Activated CD4-positive, alpha-beta T cell treated with anti-CD3 and anti-CD28 coated beads, Interleukin-2, amount 10 ng/mL, durations not matched to agents 24 days and 14 days (primary cell): ENCODE measurements around the gene ATF4. TPM values are rescaled to one million over a fixed set of nuclear protein-coding genes. Genes with fewer than 3 reads are reported as not detected.
"Not testable (repeated sequence)": the region's sequence is repeated elsewhere in the genome, so short reads cannot be mapped to it uniquely, and the experiment has no call there.

Experiments used
- DNase-seq: peaks from one replicate; pipeline ENCODE4 v3.0.0; 2022
- H3K27ac Mint-ChIP-seq: one replicate; pipeline ENCODE4 v1.8.0; 2022; ENCODE audit warnings: mild to moderate bottlenecking, mixed read lengths
- H3K27me3 Mint-ChIP-seq: one replicate; pipeline ENCODE4 v1.8.0; 2022; ENCODE audit warnings: mixed read lengths
- H3K36me3 Mint-ChIP-seq: one replicate; pipeline ENCODE4 v1.8.0; 2022; ENCODE audit warnings: low read depth, mild to moderate bottlenecking, mixed read lengths
- H3K4me1 Mint-ChIP-seq: one replicate; pipeline ENCODE4 v1.8.0; 2021; ENCODE audit warnings: mixed read lengths
- H3K4me3 Mint-ChIP-seq: one replicate; pipeline ENCODE4 v1.8.0; 2022; ENCODE audit warnings: mild to moderate bottlenecking, moderate library complexity, mixed read lengths
- H3K9me3 Mint-ChIP-seq: one replicate; pipeline ENCODE4 v1.8.0; 2021; ENCODE audit warnings: mixed read lengths
- intact Hi-C: fragments of 100-400 bp; cut with micrococcal nuclease; formaldehyde crosslinking; loops from one replicate; pipeline ENCODE4 v1.15.1; 2023
- total RNA-seq: library from RNA; stranded (reverse); gene quantifications from 2 replicates; pipeline ENCODE4 v1.2.3, GENCODE V29; 2022

The ATF4 gene
- total RNA-seq, 1 donor from 2014 or later: 392 TPM

DNA sequence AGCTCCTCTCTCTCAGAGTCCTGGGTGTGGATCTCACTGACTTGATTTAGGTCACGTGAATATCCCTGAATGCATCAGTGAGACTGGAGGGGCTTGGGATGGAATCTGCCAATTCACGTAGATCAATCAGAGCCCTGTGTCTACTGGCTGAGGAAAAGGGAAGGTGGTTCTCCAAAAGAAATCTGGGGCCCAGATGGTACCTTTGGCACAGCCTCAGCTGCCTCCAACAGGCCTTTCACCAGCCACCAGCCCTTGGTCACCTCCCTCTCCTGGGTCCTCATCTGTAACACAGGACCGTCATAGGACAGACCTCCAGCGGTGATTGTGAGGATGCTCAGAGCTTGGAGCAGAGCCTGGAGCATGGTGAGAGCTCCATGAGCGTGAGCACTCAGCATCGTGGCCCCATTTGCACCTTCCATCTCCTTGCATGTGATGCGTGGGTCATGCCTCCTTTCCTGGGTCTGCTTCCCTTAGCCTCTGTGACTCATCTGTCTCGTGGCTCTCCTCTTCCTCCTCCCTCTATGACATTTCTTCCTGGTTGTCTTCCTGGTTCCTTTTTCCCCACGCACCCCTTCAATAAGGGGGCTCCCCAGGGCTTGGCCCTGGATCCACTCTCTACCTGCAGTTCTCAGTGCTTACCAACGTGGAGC lies 25.8 kb upstream of the ATF4 start:
- intact Hi-C loops: loop anchor here (5.0 kb wide), 1 partner anchor 97 kb away; the partner anchor contains the start of gene TAB1
- DNase-seq: no peak
- Mint-ChIP-seq H3K36me3 (no peaks in the 10 kb centered on the region), H3K4me1 (peaks cover 20% of the 10 kb centered on the region), H3K4me3 (no peak overlapping the region), H3K27ac (no peak overlapping the region), H3K27me3 (peaks cover 3% of the 10 kb centered on the region), H3K9me3 (no peaks in the 10 kb centered on the region)

DNA sequence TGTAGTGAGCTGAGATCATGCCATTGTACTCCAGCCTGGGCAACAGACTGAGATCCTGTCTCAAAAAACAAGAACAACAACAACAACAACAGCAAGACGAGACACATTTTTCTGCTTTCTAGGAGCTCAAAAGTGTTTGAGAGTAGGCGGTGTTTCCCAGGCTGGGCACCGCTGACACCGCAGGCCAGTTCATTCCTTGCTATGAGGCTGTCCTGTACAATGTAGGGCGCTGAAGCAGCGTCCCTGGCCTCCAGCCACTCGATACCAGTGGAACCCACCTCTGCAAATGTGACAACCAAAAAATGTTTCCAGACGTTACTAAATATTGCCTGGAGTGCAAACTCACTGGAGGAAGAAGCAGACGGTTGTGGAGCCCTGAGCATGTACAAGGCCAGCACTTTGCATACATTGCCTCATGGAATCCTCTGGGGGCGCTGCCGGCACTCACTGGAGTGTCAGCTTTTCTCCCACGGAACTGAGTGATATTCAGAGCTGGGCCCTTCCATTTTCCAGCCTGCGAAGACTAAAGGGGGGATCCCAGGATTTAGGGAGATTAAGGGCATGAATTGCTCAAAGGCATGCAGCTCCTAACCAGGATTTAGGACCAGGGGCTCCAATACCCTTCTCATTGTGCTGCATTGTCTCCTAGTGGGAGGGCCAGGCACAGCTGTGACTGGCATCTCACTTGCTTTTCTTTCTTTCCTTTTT lies 24.1 kb upstream of the ATF4 start:
- Mint-ChIP-seq H3K27me3 (peaks cover 3% of the 10 kb centered on the region), H3K36me3 (no peaks in the 10 kb centered on the region), H3K9me3 (no peaks in the 10 kb centered on the region), H3K27ac (no peak overlapping the region), H3K4me1 (peaks cover 16% of the 10 kb centered on the region), H3K4me3 (no peak overlapping the region)
- intact Hi-C loops: loop anchor here (1.0 kb wide), 1 partner anchor 34 kb away; no protein-coding TSS in a partner anchor
- DNase-seq: peak; percentile 88

DNA sequence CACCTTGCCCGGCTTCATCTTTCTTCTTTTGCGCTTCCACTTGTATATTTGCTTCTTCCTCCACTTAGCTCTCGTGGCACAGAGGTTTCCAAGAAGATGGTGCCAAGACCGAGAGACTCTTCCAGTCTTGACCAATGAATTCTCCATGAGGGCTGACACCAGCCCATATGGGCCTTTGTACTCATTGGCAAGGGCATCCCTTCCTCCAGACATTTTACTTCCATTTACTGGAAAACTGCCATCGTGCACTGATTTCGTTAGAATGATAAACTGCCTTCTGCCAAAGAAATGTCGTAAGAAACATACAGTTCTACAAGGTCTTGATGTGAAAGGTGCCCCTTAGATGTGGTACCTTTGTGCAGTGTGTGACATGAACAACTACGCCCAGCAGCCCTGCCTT lies 22.9 kb upstream of the ATF4 start:
- Mint-ChIP-seq H3K4me3 (no peak overlapping the region), H3K4me1 (peaks cover 22% of the 10 kb centered on the region), H3K9me3 (no peaks in the 10 kb centered on the region), H3K27ac (no peak overlapping the region), H3K27me3 (peaks cover 3% of the 10 kb centered on the region), H3K36me3 (peaks cover 3% of the 10 kb centered on the region)
- DNase-seq: no peak
- intact Hi-C loops: no loop called here

DNA sequence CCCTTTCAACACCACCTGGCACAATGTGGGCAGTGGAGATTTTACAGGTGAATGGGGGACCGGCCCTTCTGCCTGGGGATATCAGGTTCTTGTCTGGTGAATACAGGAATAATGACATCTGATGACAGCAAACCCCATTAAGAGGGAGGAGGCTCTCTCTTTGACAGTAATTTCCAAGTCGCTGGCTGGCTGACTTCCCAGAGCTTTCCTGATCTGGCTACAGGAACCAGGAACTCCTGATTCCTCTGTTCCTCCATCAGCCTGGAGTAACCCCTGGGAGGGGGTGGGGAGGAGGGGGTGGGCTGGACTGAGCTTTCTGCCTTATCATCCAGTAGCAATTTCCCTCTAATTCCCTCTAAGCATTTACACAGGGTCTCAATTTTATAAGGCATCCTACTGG lies 22.0 kb upstream of the ATF4 start:
- H3K4me1 Mint-ChIP-seq: peaks cover 18% of the 10 kb centered on the region
- peaks cover 3% of the 10 kb centered on the region for H3K27me3 Mint-ChIP-seq
- H3K4me3 Mint-ChIP-seq: no peak overlapping the region
- peaks cover 8% of the 10 kb centered on the region for H3K36me3 Mint-ChIP-seq
- no peaks in the 10 kb centered on the region for H3K9me3 Mint-ChIP-seq
- H3K27ac Mint-ChIP-seq: no peak overlapping the region
- intact Hi-C loops: no loop called here
- no peak for DNase-seq

DNA sequence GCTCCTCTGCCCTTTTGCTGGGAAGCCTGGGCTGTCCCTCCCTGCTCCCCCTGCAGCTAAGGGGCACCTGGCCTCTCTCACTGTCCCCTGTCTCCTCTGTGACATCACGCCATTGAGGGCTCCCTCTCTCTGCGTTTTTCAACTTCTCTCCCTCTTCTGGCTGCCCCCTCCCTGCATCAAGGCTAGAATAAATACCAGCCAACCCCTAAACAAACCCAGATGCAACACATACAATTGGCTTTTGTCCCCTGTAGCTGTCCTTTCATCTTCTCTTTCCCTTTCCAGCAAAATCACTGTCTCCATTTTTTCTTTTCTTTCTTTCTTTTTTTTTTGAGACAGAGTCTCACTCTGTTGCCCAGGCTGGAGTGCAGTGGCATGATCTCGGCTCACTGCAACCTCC lies 21.6 kb upstream of the ATF4 start:
- Mint-ChIP-seq H3K27me3 (peaks cover 3% of the 10 kb centered on the region), H3K27ac (no peak overlapping the region), H3K4me1 (peaks cover 20% of the 10 kb centered on the region), H3K36me3 (peaks cover 12% of the 10 kb centered on the region), H3K9me3 (no peaks in the 10 kb centered on the region), H3K4me3 (no peak overlapping the region)
- intact Hi-C loops: no loop called here
- no peak for DNase-seq

DNA sequence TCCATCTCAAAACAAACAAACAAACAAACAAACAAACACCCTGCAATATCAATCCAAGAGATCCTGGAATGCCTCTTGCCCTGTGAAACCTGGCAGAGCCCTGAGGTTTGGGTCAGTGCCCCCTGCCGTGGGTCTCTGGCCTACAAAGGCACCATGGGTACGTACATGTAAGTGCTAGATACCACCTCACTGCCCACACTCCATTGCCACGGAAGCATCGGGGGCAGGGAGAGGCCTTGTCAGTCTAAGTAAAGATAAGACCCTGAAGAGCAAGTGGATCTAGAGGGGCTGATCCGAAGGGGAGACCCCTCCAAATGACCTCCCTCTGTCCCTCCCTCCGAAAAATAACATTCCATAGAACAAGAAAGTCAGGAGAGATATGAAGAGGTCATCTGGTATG lies 20.3 kb upstream of the ATF4 start:
- intact Hi-C loops: loop anchor here (5.0 kb wide), 1 partner anchor 183 kb away; the partner anchor contains the start of gene RPL3
- DNase-seq: no peak
- peaks cover 22% of the 10 kb centered on the region for H3K36me3 Mint-ChIP-seq
- peaks cover 23% of the 10 kb centered on the region for H3K4me1 Mint-ChIP-seq
- H3K4me3 Mint-ChIP-seq: no peak overlapping the region
- peaks cover 3% of the 10 kb centered on the region for H3K27me3 Mint-ChIP-seq
- H3K27ac Mint-ChIP-seq: no peak overlapping the region
- no peaks in the 10 kb centered on the region for H3K9me3 Mint-ChIP-seq

DNA sequence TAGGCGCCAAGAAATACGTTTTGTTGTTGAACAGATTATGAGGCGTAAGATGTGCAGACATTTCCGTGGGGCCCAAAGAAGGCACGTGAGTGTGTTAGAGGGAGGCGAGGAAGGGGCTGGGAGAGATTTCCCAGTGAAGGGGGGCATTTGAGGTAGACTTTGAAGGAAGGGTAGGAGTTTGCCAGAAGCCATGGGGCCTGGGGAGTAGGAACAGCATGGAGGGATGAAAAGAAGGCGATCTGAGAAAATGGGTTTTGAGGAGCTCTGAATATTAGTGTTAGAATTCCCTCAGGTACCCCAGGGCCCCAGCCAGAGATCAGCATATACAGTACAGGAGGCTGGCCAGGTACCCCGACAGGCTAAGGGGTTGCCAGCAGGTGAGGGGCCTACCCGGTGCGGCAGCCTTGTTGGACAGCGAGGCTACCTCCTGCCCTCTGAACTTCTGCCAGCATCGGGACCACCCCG lies 18.7 kb upstream of the ATF4 start:
- H3K4me1 Mint-ChIP-seq: peaks cover 25% of the 10 kb centered on the region
- H3K36me3 Mint-ChIP-seq: peaks cover 36% of the 10 kb centered on the region
- H3K4me3 Mint-ChIP-seq: peak overlapping the region; percentile 100
- peaks cover 3% of the 10 kb centered on the region for H3K27me3 Mint-ChIP-seq
- no peaks in the 10 kb centered on the region for H3K9me3 Mint-ChIP-seq
- peak overlapping the region; percentile 98 for H3K27ac Mint-ChIP-seq
- no peak for DNase-seq
- intact Hi-C loops: loop anchor here (1.0 to 5.0 kb wide), 3 partner anchors 19 to 184 kb away; partner anchors contain the start of genes ATF4, RPL3 and RPS19BP1

DNA sequence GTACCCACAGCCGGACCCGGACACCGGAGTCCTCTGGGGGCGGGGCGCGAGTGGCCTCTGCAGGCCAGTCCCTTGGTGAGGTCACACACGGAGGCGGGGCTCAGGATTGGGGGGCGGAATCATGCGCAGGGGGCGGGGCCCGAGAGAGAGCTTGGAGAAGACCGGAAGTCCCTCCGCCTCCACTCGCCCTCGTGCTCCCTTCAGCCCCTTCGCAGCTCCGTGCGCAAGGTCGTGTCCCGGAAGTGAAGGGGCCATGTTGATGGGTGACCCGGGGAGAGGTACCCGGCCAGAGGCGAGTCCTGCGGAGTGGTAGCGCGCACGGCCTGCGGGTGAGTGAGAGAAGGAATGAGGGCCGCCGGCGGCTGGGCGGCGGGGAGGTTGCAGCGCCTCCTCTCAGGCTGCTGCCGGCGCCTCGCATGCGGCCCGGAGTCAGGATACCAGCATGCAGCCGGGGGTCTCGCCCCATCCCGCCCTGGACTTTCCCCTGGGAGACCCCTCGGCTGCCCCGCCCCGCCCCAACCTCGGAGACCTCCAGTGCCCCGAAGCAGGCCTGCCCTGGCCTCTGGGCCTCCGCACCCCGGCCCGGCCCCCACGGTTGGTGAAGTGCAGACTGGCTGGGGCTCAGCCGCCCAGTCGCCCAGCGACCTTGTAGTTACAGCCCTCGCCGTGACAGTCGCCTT lies 18.1 kb upstream of the ATF4 start, which contains the start of gene MIEF1:
Gene MIEF1, plus strand, starts transcription at position 182 of the 680 bp plus-strand sequence. CDS start 9,005 bp downstream, outside the sequence.
- peaks cover 40% of the 10 kb centered on the region for H3K36me3 Mint-ChIP-seq
- peak; percentile 97 for DNase-seq
- H3K27ac Mint-ChIP-seq: peak within 1 kb of the TSS; percentile 98
- peak within 1 kb of the TSS; percentile 100 for H3K4me3 Mint-ChIP-seq
- intact Hi-C loops: loop anchor here (1.0 to 5.0 kb wide), 3 partner anchors 18 to 185 kb away; partner anchors contain the start of genes ATF4, RPL3 and RPS19BP1
- H3K4me1 Mint-ChIP-seq: peaks cover 25% of the 10 kb centered on the region
- no peaks in the 10 kb centered on the region for H3K9me3 Mint-ChIP-seq
- peaks cover 3% of the 10 kb centered on the region for H3K27me3 Mint-ChIP-seq

DNA sequence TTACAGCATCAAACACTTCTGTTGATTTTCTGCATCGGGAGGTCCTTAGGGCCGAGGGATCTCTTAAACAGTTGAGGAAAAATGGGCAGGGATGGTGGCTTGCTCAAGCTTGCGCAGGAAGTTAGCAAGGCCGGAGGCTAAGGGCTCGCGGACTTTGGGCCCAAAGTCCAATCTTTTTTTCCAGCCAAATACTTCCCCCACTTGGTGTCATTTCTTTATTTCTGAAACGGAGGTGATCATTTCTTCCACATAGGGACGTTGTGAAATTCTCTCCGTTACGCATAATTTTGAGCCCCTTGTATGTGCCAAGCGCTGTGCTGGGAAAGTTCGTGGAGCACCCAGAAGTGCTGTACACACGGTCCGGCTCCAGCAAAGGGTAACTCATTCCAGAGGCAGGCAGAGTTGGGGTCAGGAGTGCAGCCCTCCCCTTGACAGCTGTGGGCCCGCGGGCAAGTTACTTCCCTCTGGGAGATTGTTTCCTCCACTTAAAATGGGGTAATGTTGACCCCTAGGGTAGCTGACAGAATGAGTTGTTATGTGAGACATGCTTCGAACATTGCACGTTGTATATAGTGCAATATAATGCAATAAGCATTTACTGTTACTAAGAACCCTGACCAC lies 17.5 kb upstream of the ATF4 start:
- peaks cover 3% of the 10 kb centered on the region for H3K27me3 Mint-ChIP-seq
- H3K27ac Mint-ChIP-seq: peak overlapping the region; percentile 80
- H3K4me3 Mint-ChIP-seq: peak overlapping the region; percentile 100
- H3K4me1 Mint-ChIP-seq: peaks cover 25% of the 10 kb centered on the region
- intact Hi-C loops: loop anchor here (1.0 to 5.0 kb wide), 3 partner anchors 17 to 186 kb away; partner anchors contain the start of genes ATF4, RPL3 and RPS19BP1
- DNase-seq: no peak
- no peaks in the 10 kb centered on the region for H3K9me3 Mint-ChIP-seq
- H3K36me3 Mint-ChIP-seq: peaks cover 41% of the 10 kb centered on the region

DNA sequence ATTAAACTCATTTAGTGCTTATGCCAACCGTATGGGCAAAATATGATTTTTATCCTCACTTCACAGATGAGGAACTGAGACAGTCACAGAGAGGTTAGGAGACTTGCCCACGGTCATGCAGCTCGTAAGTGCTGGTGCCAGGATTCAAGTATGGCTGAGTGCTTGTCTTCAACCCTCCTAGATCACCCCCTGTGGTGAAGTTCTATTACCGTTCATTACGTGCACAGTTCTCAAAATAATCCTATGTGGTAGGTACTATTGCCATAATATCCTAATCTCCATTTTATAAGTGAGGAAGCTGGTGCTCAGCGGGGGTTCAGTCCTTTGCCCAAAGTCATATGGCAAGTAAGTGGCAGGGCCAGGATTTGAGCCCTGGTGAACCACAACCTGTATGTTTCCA lies 16.7 kb upstream of the ATF4 start:
- H3K27ac Mint-ChIP-seq: peak overlapping the region; percentile 62
- H3K36me3 Mint-ChIP-seq: peaks cover 46% of the 10 kb centered on the region
- H3K9me3 Mint-ChIP-seq: no peaks in the 10 kb centered on the region
- H3K4me3 Mint-ChIP-seq: peak overlapping the region; percentile 100
- no peaks in the 10 kb centered on the region for H3K27me3 Mint-ChIP-seq
- H3K4me1 Mint-ChIP-seq: peaks cover 31% of the 10 kb centered on the region
- intact Hi-C loops: loop anchor here (5.0 kb wide), 1 partner anchor 186 kb away; the partner anchor contains the start of gene RPL3
- no peak for DNase-seq

DNA sequence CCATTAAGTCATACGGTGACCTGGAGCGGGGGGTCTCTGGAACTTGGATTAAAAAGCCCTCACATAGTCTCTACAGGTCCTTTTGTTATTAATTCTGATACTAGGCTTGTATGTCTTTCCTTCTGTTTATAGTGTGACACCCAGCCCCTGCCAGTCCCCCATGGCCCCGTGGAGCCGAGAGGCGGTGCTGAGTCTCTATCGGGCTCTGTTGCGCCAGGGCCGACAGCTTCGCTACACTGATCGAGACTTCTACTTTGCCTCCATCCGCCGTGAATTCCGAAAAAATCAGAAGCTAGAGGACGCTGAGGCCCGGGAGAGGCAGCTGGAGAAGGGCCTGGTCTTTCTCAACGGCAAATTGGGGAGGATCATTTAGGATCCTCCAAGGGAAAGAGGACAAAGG lies 16.3 kb upstream of the ATF4 start:
- no peaks in the 10 kb centered on the region for H3K27me3 Mint-ChIP-seq
- H3K9me3 Mint-ChIP-seq: no peaks in the 10 kb centered on the region
- peaks cover 31% of the 10 kb centered on the region for H3K4me1 Mint-ChIP-seq
- H3K36me3 Mint-ChIP-seq: peaks cover 49% of the 10 kb centered on the region
- intact Hi-C loops: loop anchor here (5.0 kb wide), 1 partner anchor 187 kb away; the partner anchor contains the start of gene RPL3
- no peak for DNase-seq
- no peak overlapping the region for H3K27ac Mint-ChIP-seq
- H3K4me3 Mint-ChIP-seq: peak overlapping the region; percentile 100

DNA sequence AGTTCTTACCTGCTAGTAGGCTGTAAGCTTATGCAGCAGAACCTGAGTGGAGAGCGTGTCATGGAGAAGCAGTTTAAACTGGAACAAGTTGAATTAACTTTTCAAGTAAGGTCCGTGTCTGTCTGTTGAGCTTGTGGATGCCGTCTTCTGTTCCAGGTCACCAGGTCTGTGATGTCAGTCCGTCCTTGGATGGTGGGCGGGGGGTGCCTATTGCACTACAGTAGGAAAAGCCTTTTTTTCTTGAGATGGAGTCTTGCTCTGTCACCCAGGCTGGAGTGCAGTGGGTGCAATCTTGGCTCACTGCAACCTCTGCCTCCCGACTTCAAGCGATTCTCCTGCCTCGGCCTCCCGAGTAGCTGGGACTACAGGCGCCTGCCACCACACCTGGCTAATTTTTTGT lies 13.3 kb upstream of the ATF4 start:
- DNase-seq, intact Hi-C loops, H3K4me3 Mint-ChIP-seq, H3K27me3 Mint-ChIP-seq, H3K9me3 Mint-ChIP-seq, H3K27ac Mint-ChIP-seq: not testable (repeated sequence)
- H3K36me3 Mint-ChIP-seq: peaks cover 73% of the 10 kb centered on the region
- H3K4me1 Mint-ChIP-seq: peaks cover 33% of the 10 kb centered on the region

DNA sequence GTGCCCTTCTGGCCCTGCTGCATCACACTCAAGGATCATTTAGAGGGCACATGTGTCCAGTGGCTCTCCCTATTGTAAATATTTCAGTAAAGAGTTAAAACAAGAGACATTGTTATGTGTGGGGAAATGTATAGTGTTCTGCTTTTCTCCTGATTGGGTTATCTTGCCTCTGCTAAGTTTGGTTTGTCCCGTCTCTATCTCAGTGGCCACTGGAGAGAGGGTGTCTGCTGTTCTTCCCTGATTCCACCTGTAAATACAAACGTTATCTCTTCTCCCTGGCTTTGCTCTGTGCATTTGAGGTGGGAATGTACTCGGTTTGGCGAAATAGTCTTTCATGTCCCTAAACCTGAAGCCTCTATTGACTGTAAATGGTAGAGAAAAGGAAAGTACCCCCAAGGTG lies 12.0 kb upstream of the ATF4 start:
- intact Hi-C loops: no loop called here
- Mint-ChIP-seq H3K9me3 (no peaks in the 10 kb centered on the region), H3K4me3 (no peak overlapping the region), H3K36me3 (peaks cover 78% of the 10 kb centered on the region), H3K27ac (no peak overlapping the region), H3K27me3 (no peaks in the 10 kb centered on the region), H3K4me1 (peaks cover 32% of the 10 kb centered on the region)
- no peak for DNase-seq
